GDM1 (cell line): ENCODE measurements around the gene USH2A.

Source experiments
- DNase-seq: peaks from one replicate; lab custom pipeline; 2025; lab: John Stamatoyannopoulos, UW

USH2A gene, protein sequence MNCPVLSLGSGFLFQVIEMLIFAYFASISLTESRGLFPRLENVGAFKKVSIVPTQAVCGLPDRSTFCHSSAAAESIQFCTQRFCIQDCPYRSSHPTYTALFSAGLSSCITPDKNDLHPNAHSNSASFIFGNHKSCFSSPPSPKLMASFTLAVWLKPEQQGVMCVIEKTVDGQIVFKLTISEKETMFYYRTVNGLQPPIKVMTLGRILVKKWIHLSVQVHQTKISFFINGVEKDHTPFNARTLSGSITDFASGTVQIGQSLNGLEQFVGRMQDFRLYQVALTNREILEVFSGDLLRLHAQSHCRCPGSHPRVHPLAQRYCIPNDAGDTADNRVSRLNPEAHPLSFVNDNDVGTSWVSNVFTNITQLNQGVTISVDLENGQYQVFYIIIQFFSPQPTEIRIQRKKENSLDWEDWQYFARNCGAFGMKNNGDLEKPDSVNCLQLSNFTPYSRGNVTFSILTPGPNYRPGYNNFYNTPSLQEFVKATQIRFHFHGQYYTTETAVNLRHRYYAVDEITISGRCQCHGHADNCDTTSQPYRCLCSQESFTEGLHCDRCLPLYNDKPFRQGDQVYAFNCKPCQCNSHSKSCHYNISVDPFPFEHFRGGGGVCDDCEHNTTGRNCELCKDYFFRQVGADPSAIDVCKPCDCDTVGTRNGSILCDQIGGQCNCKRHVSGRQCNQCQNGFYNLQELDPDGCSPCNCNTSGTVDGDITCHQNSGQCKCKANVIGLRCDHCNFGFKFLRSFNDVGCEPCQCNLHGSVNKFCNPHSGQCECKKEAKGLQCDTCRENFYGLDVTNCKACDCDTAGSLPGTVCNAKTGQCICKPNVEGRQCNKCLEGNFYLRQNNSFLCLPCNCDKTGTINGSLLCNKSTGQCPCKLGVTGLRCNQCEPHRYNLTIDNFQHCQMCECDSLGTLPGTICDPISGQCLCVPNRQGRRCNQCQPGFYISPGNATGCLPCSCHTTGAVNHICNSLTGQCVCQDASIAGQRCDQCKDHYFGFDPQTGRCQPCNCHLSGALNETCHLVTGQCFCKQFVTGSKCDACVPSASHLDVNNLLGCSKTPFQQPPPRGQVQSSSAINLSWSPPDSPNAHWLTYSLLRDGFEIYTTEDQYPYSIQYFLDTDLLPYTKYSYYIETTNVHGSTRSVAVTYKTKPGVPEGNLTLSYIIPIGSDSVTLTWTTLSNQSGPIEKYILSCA (N-terminal part only)

DNA sequence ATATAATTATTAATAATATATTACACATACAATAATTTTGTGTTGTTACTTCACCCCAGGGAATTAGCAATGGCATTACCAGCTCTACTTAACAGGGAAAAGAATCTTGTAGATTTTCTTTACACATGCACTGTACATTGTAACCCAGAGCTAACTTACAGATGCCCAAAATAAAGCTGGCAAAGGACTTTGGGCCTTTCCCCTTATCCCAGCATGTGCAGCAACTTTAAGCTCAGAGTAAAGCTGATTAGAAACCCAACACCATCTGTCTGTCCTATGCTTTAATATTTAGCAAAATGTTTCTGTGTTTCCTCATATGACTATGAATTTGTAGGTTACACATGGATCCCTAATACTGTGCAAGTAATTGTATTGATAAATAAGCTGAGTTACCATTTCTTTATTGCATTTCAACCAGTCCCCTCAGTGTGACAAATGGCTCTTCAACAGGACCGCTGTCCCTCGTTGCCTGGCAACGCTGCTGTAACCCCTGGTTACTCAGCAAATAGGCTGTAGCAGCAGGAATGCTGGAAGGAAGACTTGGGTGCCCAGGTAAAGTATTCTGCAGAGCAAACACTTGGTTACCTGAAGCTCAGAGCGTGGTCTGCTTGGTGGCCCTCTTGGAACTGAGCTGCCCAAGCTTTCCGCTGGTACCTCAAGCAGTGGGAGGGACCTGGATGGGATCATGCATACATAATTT, at the start of gene USH2A:
Gene USH2A (minus strand): TSS at position 628 of the 700 bp plus-strand sequence. CDS start 1,112 bp downstream, outside the sequence.
- DNase-seq, result no peak

DNA sequence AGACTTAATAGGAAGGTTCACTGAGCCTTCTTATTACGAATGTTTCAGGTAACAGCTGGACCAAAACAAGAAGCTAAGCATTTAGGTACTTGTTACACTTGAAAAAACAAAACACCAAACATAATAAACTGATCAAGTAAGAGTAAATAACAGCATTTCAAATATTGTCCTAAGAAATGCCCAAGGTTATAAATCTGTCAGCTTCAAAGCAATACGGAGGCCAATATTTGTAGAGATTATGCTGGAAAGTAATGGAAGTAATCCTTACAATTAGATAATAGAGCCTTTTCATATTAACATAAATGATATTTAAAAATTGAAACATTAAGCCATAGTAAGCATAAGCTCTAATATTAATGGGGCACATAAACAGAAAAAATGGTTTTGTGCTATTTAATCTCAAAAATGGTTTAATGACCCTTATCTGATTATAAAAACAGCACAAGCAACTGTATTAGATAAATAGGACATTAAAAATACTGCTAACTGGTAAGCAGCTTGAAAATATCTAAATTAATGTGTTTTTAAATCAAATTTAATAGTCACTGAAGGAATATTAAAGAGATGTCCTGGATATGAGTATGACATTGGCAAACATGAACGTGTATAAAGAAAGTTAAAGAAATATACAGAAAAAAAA, 43.0 kb upstream of the USH2A start:
- DNase-seq, result no peak

GRCh38 chr1:216464489-216464888, 41.2 kb upstream of the USH2A start:
- no peak for DNase-seq

- DNase-seq, result no peak
These were observed 39.0 kb upstream of the USH2A start for GRCh38 chr1:216462066-216462775.

DNA sequence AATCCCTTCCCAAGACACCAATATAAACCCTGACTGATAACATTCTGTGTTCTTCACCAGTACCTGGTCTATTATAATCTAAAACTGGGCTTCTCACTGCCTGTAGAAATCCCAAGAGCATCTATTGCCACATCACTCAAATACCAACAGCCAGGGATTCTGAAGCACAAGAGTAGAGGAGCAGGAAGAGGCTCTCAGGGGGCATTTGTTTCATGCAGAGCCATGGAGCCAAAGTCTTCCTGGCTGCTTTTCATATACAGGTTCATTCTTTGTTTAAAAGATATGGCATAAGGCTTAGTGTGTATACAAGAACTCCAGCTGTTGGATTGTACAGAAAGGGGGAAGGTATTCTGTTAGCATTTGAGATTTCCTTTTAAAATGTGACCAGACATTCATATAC, 38.2 kb upstream of the USH2A start:
- no peak for DNase-seq

GRCh38 chr1:216459651-216460207, 36.5 kb upstream of the USH2A start:
- no peak for DNase-seq

DNA sequence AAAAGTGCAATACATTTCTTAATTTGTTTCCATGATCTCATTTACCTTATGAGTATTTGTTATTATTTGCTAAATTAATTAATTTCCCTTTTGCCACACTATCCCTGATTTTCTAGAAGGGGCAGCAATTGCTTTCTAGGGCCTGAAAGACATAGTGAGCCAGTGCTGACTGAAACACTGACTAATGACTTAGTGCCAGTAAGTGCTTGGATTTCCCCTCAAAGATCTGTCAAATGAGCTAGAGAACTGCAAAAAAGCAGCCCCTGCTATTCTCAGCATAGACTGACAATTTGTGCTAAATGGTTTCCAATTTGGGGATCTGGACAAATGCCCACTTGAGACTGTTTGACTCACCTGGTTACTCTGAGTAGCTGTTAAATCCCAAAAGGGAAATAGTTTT, 35.6 kb upstream of the USH2A start:
- no peak for DNase-seq

- no peak for DNase-seq
These were observed 34.1 kb upstream of the USH2A start for GRCh38 chr1:216457356-216457755.

- no peak for DNase-seq
These were observed 33.4 kb upstream of the USH2A start for GRCh38 chr1:216456682-216457081.

- no peak for DNase-seq
These were observed 30.5 kb upstream of the USH2A start for GRCh38 chr1:216453777-216454176.

DNA sequence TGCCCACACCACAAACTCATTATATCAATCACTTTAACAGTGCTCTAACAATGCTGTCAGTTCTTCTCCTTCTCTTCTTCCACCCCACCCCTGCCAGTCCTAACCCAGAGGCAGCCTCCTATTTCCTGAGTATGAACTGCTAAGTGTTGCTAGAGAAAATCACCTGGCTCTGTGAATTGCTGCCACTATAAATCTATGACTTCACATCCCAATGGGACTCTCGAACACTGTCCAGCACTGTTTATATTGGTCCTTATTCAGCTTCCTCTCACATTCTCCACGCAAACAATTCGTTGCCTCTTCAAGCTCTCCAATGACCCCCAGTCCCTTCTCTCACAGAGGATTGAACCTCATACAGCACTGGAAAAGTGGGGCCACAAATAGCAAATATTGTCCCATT, 27.0 kb upstream of the USH2A start:
- DNase-seq, result no peak

- DNase-seq, result no peak
These were observed 24.8 kb upstream of the USH2A start for GRCh38 chr1:216448011-216448510.

- no peak for DNase-seq
These were observed 14.4 kb upstream of the USH2A start for GRCh38 chr1:216437603-216438002.

DNA sequence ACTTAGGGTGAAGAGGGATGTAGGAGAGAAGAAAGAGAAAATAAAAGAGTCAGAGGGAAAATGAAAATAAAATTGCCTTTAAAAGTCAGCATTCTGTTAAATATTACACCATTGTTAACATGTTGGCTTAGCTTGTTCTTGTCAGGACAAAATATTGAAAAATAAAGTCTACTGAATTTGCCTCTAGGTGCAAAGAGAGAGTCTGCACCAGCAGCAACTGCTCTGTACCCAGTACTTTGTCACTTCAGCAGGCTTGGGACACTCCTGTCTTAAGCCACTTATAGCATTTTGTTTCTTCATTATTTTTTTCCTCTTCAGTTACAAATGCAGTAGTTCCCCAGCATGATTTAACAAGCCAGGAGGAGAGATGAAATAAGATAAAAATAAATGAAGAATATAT, 11.0 kb upstream of the USH2A start:
- no peak for DNase-seq

DNA sequence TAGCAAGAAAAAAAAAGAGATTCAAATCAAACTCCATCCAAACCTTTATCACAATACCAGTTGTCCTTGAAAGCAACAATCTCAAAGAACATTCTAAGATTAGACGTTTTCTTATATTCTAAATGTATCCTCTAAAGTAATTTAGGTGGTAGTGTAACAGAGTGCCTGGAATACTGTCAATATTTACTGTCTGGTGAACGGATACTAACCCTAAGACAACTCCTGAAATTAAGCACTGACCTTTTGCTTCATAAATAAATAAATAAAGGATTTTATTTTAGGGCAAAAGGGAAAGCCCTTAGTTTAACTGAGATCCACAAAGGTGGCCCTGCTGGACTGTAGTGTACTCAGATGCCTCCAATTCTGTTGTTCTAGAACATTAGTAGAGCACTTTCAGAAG, 9.9 kb upstream of the USH2A start:
- DNase-seq, result no peak

DNA sequence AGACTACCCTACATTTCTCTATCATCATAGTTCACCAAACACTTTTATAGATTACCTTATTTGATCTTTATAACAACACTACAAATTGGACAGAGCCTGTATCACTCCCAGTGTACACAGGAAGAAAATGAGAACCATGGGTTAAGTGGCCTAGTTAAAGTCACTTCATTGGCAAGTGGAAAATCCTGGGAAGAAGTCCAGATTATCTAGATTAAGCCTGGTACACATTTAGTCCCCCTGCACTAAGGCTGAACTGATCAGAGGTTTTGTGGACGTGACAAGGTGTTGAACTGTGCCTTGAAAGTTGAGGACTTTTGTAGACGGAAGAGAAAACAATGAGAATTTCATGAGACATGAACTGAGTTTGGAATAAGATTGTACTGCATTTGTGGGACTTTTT, 7.5 kb upstream of the USH2A start:
- DNase-seq, result no peak

DNA sequence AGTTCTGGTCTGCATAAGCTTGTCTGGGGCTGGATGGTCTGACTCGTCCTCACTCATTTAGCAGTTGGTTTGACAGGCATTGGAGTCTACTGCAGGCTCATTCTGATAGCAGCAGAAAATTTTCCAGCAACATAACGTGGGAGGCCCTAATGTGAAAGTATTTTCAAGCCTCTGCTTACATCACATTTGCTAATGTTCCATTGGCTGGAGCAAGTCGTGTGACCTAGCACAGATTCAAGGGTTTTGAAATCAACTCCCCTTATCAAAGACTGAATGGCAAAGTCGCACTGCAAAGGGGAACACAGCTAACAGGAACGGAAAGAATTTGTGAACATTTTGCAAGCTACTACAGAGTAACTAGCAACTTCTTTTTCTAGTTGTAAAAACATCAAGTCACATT, 2.3 kb upstream of the USH2A start:
- DNase-seq, result no peak

DNA sequence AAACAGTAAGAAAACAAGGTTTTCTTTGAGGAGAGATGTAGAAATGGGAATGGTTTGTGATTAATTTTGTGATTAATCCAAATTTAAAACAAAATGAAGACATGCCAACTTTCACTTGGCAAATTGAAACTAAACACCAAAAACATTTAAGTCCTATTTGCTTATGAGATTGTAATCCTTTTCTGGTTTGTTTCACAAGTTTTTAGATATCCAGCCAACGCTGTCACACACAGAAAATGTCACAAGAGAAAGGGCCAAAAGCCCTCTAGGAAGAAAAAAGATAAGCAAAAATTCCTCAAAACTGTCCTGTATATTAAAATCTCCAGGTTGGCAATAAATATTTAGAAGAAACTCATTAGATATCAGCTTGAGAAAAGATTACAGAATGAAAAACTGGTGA, 2.5 kb downstream of the USH2A start:
- no peak for DNase-seq

DNA sequence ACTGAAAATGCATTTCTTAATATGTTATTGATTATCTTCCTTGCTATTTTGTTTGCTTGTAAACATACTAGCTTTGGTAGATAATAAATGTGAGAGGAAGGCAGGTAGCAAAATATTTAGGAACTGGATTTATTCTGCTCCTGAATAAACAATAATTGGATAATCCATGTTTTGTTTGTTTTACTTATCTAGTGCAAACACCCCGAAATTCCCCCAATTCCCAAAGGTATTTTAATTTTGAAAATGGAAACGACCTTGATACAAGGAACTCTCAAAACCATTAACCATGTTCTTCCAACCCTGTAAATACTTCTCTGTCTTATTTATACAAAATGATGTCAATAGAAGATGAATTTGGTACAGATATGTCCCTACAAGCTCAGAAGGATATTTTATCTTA, 3.0 kb downstream of the USH2A start:
- no peak for DNase-seq

DNA sequence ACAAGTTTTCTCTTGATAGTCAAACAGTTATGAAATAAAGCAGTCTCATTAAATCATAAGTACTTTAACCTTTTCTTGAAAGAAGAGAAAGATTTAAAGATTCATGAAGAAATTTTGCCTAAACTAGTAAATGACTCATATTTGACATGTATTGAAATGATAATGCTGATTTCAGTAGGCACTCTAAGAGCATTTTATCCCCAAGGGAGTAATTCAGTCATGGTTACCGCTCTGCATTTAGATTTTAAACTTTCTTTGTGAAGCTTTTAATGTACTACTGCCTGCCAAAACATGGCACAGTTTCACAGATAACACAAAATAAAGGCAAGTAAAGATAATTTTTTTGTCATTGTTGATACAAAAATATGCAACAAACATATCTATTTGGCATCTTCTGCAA, 6.8 kb downstream of the USH2A start:
- DNase-seq, result no peak
